ENCODE data around the gene LRIG2.
"Not testable (repeated sequence)": the region's sequence is repeated elsewhere in the genome, so short reads cannot be mapped to it uniquely, and the experiment has no call there.

Gene LRIG2

DNA sequence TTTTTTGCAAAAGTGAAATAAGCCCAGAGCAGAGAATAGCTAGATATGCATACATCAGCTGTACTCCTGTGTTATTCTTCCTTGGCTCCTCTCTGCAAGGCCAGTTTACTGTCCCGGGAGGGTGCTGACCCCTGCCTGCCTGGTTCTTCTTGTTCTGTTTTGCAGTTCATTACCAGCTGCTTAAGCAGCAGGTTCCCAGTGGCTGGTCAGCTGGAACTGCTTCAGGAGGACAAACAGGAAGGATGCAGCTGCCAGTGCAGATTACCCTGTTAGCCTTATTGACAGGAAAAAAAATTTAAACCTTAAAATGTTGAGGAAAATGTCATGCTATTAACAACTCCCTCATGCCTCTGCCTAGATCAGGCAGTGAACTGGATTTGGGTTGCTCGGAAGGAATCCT is 16.0 kb upstream of the LRIG2 start:
- no peak for TF ChIP-seq EZH2phosphoT487 (conservative IDR thresholded peaks at IDR 0.05; ENCODE audit: low read length)
- TF ChIP-seq, protein P1, sequence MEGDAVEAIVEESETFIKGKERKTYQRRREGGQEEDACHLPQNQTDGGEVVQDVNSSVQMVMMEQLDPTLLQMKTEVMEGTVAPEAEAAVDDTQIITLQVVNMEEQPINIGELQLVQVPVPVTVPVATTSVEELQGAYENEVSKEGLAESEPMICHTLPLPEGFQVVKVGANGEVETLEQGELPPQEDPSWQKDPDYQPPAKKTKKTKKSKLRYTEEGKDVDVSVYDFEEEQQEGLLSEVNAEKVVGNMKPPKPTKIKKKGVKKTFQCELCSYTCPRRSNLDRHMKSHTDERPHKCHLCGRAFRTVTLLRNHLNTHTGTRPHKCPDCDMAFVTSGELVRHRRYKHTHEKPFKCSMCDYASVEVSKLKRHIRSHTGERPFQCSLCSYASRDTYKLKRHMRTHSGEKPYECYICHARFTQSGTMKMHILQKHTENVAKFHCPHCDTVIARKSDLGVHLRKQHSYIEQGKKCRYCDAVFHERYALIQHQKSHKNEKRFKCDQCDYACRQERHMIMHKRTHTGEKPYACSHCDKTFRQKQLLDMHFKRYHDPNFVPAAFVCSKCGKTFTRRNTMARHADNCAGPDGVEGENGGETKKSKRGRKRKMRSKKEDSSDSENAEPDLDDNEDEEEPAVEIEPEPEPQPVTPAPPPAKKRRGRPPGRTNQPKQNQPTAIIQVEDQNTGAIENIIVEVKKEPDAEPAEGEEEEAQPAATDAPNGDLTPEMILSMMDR (IDR thresholded peaks at IDR 0.05; ENCODE audit: insufficient read depth, low read length, poor library complexity, severe bottlenecking): no peak
- no peak overlapping the region for H3K27ac ChIP-seq (ENCODE audit: low read depth, low read length)

DNA sequence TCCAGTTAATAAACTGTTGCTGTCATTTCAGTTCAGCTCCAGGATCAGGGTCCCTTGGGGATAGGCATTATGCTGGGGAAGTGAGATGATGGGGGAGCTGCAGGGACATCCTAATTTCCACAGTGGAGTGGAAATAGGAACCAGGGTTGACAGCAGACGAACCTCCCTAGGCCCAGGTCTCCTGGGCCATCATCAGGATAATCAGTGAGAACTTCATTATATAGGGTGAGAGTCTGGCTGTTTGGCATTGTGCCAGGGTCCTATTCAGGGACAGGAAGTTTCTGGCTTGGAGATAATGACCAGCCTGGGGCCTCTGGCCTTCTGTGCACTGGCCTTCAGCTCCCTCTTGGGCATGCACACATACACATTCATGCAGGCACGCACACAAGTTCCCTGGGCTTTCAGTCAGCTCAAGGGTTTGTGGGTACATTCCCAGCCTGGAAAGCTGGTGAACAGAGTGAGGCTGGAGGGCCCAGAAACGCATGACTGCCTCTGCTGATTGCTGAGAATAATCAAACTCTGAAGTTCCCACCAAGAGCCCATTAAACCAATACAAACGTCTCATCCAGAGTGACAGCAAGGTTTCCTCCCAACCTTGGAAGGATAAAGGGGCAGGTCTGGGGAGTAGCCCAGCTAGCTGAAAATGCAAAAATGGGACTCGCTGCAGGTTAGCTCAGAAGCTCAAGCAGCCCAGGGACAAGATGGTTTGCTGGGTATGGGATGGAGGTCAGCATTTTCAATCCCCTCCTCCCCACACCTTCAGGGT is 13.9 kb upstream of the LRIG2 start:
- no peak overlapping the region for H3K4me2 ChIP-seq (ENCODE audit: low read depth, low read length, poor library complexity, severe bottlenecking)
- no peaks in the 10 kb centered on the region for H3K79me2 ChIP-seq (ENCODE audit: insufficient read depth, low read length)
- H3K27me3 ChIP-seq (ENCODE audit: low read length): no peaks in the 10 kb centered on the region

More for the DNA sequence above, 16.0 kb upstream of the LRIG2 start:
- H3K9me3 ChIP-seq (ENCODE audit: insufficient read depth, low read length): no peaks in the 10 kb centered on the region
- H3K9ac ChIP-seq (ENCODE audit: low read length): no peak overlapping the region
- no peaks in the 10 kb centered on the region for H3K79me2 ChIP-seq (ENCODE audit: insufficient read depth, low read length)
- H3K9me2 ChIP-seq (replicated peaks; ENCODE audit: insufficient read depth, low read length): no peaks in the 10 kb centered on the region
- H3K36me3 ChIP-seq (ENCODE audit: low read length): no peaks in the 10 kb centered on the region
- no peak overlapping the region for H2AFZ ChIP-seq (ENCODE audit: low read depth, low read length, severe bottlenecking)
- H3K4me3 ChIP-seq (ENCODE audit: insufficient read depth, low read length, poor library complexity, severe bottlenecking): no peak overlapping the region
- H3K27me3 ChIP-seq (ENCODE audit: low read length): no peaks in the 10 kb centered on the region
- no peaks in the 10 kb centered on the region for H4K20me1 ChIP-seq (ENCODE audit: low read depth, low read length)
- H3K4me2 ChIP-seq (ENCODE audit: low read depth, low read length, poor library complexity, severe bottlenecking): no peak overlapping the region
- no peaks in the 10 kb centered on the region for H3F3A ChIP-seq (ENCODE audit: insufficient read depth)

DNA sequence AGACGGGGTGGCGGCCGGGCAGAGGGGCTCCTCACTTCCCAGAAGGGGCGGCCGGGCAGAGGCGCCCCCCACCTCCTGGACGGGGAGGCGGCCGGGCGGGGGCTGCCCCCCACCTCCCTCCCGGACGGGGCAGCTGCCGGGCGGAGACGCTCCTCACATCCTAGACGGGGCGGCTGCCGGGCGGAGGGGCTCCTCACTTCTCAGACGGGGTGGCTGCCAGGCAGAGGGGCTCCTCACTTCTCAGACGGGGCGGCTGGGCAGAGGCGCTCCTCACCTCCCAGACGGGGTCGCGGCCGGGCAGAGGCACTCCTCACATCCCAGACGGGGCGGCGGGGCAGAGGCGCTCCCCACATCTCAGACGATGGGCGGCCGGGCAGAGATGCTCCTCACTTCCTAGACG is 9.5 kb upstream of the LRIG2 start:
- not testable (repeated sequence) for H3K4me3 ChIP-seq (ENCODE audit: insufficient read depth, low read length, poor library complexity, severe bottlenecking); H3K27ac ChIP-seq (ENCODE audit: low read depth, low read length); H3K79me2 ChIP-seq (ENCODE audit: insufficient read depth, low read length); H3K9me2 ChIP-seq (replicated peaks; ENCODE audit: insufficient read depth, low read length); H3K27me3 ChIP-seq (ENCODE audit: low read length); H3K36me3 ChIP-seq (ENCODE audit: low read length); H3F3A ChIP-seq (ENCODE audit: insufficient read depth); H4K20me1 ChIP-seq (ENCODE audit: low read depth, low read length); H3K9ac ChIP-seq (ENCODE audit: low read length); H2AFZ ChIP-seq (ENCODE audit: low read depth, low read length, severe bottlenecking); H3K9me3 ChIP-seq (ENCODE audit: insufficient read depth, low read length); H3K4me2 ChIP-seq (ENCODE audit: low read depth, low read length, poor library complexity, severe bottlenecking)

More for the DNA sequence above, 13.9 kb upstream of the LRIG2 start:
- H3K27ac ChIP-seq (ENCODE audit: low read depth, low read length): no peak overlapping the region
- H2AFZ ChIP-seq (ENCODE audit: low read depth, low read length, severe bottlenecking): no peak overlapping the region
- no peaks in the 10 kb centered on the region for H3K9me3 ChIP-seq (ENCODE audit: insufficient read depth, low read length)
- no peaks in the 10 kb centered on the region for H3F3A ChIP-seq (ENCODE audit: insufficient read depth)
- no peak overlapping the region for H3K9ac ChIP-seq (ENCODE audit: low read length)
- no peak overlapping the region for H3K4me3 ChIP-seq (ENCODE audit: insufficient read depth, low read length, poor library complexity, severe bottlenecking)
- no peaks in the 10 kb centered on the region for H3K36me3 ChIP-seq (ENCODE audit: low read length)
- no peaks in the 10 kb centered on the region for H4K20me1 ChIP-seq (ENCODE audit: low read depth, low read length)
- TF ChIP-seq, protein P1 (IDR thresholded peaks at IDR 0.05; ENCODE audit: insufficient read depth, low read length, poor library complexity, severe bottlenecking): no peak
- TF ChIP-seq EZH2phosphoT487 (conservative IDR thresholded peaks at IDR 0.05; ENCODE audit: low read length): no peak
- no peaks in the 10 kb centered on the region for H3K9me2 ChIP-seq (replicated peaks; ENCODE audit: insufficient read depth, low read length)

DNA sequence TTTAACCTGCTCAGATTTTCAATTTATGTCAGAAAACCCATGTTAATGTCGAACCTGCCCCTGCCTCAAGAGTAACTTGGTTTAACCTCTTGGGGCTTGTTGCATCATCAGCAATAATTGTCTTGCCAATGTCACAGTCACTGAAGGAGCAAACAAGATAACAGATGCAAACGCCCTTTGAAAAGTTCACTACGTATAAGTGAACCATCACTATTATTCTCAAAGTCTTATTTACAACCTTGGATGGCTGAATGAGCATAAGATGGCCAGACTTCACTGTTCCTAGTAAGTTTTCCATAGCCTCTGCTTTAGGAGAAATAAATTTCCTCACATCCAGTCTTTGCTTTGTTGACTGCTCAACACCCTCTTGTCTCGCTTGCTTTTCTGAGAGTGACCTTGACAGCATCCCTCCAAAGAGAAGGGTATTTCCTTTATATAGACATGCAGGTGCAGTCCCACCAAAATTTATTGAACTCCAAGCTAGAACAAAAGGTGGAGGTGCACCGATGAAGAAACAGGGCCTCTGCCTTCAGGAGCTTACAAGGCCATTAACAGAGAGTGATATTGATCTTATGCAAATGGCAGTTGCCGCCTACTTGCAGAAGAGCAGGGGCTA is 749 bp upstream of the LRIG2 start:
- peak overlapping the region; percentile 54 for H3K4me2 ChIP-seq (ENCODE audit: low read depth, low read length, poor library complexity, severe bottlenecking)
- no peaks in the 10 kb centered on the region for H3K9me2 ChIP-seq (replicated peaks; ENCODE audit: insufficient read depth, low read length)
- peak overlapping the region; percentile 50; the same call in 1 of the 2 replicates for H3K27ac ChIP-seq (ENCODE audit: low read depth, low read length)
- no peaks in the 10 kb centered on the region for H3F3A ChIP-seq (ENCODE audit: insufficient read depth)
- peak overlapping the region; percentile 81 for H2AFZ ChIP-seq (ENCODE audit: low read depth, low read length, severe bottlenecking)
- H3K4me3 ChIP-seq (ENCODE audit: insufficient read depth, low read length, poor library complexity, severe bottlenecking): peak overlapping the region; percentile 74
- no peaks in the 10 kb centered on the region for H3K27me3 ChIP-seq (ENCODE audit: low read length)
- H3K9me3 ChIP-seq (ENCODE audit: insufficient read depth, low read length): no peaks in the 10 kb centered on the region
- no peak for TF ChIP-seq EZH2phosphoT487 (conservative IDR thresholded peaks at IDR 0.05; ENCODE audit: low read length)
- TF ChIP-seq, protein P1 (IDR thresholded peaks at IDR 0.05; ENCODE audit: insufficient read depth, low read length, poor library complexity, severe bottlenecking): no peak
- H3K36me3 ChIP-seq (ENCODE audit: low read length): no peaks in the 10 kb centered on the region
- H4K20me1 ChIP-seq (ENCODE audit: low read depth, low read length): no peaks in the 10 kb centered on the region
- H3K9ac ChIP-seq (ENCODE audit: low read length): peak overlapping the region; percentile 78
- peaks cover 37% of the 10 kb centered on the region for H3K79me2 ChIP-seq (ENCODE audit: insufficient read depth, low read length)
